Measurements from ENCODE around the gene STIL.
"Not testable (repeated sequence)": the region's sequence is repeated elsewhere in the genome, so short reads cannot be mapped to it uniquely, and the experiment has no call there.

STIL gene

DNA sequence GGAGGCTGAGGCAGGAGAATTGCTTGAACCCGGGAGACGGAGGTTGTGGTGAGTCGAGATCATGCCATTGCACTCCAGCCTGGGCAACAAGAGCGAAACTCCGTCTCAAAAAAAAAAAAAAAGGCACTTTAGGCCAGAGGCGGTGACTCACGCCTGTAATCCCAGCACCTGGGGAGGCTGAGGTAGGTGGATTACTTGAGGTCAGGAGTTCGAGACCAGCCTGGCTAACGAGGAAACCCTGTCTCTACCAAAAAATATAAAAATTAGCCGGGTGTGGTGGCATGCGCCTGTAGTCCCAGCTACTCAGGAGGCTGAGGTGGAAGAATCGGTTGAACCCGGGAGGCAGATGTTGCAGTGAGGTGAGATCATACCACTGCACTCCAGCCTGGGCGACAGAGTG, 6.0 kb upstream of the STIL start:
- DNase-seq (ENCODE audit: low read depth in 2 of 2) = not testable (repeated sequence)

DNA sequence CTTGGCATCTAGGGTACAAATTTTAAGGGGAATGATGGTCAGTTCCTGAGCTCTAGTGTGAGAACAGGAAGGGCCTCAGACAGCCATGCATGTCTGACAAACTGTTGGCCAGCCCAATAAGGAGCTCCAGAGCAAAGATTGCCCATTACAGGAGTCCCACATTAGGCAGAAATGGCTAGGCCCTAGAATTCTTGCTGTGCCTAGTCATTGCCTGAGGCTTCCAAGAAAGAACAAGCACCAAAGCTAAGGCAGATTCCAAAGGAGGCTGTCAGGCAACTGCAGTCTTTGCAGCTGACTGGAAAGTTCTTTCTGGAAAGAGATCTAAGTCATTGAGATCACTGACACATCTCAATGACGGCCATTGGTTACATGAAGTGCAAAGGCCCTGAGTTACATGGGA, 3.9 kb upstream of the STIL start:
- no peak for DNase-seq (ENCODE audit: low read depth in 2 of 2)

DNA sequence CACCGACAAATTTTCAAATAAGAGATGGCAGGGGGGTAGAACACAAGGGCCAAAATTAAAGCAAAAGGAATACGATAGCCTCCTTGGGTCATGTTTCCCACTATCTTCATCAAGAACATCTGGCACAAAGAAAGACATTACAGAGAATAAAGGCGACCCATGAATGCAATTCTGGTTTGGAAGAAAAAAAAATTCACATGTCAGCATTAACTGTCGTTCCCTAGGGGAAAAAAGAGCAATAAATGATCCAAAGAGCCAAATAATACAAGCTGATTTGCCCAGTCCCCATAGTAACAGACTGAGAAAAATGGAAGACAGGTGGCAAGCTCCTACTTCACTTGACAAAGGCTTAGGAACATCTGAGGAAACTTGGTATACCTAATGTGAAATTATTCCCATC, 4.5 kb downstream of the STIL start:
- no peak for DNase-seq (ENCODE audit: low read depth in 2 of 2)

DNA sequence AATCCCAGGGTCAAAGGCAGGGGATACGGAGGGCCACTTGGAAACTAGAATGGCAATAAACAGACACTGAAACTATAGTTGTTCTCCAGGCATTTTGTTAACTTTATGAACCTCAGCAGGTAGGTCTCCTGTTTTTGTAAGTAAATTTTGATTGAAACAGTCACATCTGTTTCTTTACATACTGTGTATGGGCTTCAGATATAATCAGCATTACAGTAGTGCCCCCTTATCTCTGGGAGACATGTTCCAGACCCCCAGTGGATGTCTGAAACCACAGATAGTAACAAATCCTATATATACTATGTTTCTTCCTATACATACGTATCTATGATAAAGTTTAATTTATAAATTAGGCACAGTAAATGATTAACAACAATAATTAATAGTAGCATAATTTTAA, 11.5 kb downstream of the STIL start:
- no peak for DNase-seq (ENCODE audit: low read depth in 2 of 2)

DNA sequence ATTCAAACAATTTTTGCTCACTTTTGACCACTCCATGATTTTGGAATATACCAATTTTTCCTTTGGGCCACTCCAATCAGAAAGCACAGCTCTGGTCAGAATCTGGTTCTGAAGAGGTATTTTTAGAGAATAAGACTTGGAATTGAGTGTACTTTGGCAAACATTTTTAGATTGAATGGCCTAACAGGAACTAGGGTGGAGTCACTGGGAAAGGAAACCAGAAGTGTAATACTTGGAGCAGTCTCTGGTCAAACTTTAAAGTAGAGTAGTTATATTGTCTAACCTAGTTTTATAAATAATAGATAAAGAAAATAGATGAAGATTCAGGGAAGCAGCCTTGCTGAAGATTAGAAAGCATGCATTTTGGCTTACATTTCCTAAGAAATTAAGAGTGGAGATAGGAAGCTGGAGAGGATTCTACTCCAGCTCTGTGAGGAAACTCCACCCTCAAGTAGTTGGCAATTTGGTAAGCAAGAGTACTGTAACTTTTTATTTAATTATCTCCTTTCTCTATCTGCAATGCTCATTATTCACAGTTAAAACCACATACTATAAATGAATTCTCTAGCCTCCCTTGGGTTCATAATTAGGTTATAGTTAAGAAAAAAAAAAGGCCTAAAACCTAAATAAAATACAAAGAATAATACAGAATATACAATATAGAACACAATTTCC, 15.8 kb downstream of the STIL start:
- DNase-seq (ENCODE audit: low read depth in 2 of 2) = no peak

DNA sequence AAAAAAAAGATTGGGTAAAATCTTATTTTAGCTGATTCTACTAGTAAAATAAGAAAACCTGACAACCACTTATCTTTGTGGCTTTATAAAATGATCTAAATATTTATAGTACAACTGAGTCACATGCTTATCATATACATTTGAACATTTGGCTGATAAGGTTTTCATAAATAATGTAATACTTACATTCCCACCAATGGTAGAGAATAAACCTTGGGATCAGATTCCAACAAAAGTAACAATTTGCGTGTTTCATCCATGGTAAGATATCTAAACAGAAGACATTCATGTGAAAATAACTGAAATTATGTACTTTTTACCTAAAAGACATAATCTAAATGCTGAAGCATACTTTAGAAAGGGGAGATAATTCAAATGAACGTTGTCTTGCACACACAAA, 18.4 kb downstream of the STIL start:
- DNase-seq (ENCODE audit: low read depth in 2 of 2) = no peak

DNA sequence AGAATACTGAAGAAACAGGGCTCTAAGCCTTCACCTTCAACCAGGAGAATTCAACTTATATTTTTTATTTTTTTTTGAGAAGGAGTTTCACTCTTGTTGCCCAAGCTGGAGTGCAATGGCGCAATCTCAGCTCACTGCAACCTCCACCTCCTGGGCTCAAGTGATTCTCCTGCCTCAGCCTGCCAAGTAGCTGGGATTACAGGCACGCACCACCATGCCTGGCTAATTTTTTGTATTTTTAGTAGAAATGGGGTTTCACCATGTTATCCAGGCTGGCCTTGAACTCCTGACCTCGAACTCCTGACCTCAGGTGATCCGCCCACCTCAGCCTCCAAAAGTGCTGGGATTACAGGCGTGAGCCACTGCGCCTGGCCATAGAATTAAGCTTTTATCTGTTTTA, 19.1 kb downstream of the STIL start:
- DNase-seq (ENCODE audit: low read depth in 2 of 2) = not testable (repeated sequence)

DNA sequence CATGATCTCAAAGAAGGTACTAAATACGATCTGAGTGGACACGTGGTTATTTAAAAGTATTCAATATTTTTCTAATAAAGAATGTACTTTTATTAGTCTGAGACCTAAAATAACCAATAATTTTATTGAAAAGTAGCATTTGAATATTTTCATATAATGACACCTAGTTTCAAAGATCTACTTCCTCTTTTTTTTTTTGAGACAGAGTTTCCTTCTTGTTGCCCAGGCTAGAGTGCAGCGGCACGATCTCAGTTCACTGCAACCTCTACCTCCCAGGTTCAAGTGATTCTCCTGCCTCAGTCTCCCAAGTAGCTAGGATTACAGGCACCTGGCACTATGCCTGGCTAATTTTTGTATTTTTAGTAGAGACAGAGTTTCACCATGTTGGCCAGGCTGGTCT, 25.8 kb downstream of the STIL start:
- not testable (repeated sequence) for DNase-seq (ENCODE audit: low read depth in 2 of 2)

DNA sequence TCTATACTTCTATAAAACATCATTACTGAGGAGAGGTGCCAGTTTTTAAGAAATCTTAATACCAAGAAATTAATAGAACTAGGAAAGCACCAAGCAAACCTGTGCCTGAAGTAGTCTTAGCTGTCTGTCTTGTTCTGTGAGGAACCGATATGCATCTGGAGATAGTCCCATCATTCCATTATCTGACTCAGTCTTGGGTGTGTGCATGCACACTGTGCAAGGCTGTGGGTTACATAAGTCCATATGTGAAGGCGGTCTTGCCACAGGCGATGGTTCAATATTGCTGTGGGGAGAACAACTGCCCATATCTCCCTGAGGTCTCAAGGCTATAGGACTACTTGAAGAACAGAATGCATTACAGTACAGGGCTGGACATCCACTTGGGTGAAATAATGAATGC, 33.8 kb downstream of the STIL start:
- no peak for DNase-seq (ENCODE audit: low read depth in 2 of 2)

DNA sequence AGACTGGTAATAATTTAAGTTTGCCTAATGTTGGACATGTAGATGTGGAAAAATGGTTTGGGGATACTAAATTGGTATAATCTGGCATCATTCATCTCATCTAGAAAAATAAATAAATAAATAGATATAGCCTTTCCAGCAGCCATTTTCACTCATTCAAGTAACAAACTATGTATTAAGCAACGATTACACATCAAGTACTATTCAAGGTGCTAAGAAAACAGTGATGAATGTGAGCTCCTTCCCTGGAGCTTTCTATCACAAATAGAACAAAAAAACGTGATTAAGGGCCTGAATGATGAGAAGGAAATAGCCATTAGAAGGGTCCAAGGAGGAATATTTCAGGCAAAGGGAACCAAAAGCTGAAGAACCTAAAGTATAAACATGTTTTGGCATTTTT, 37.1 kb downstream of the STIL start:
- no peak for DNase-seq (ENCODE audit: low read depth in 2 of 2)

DNA sequence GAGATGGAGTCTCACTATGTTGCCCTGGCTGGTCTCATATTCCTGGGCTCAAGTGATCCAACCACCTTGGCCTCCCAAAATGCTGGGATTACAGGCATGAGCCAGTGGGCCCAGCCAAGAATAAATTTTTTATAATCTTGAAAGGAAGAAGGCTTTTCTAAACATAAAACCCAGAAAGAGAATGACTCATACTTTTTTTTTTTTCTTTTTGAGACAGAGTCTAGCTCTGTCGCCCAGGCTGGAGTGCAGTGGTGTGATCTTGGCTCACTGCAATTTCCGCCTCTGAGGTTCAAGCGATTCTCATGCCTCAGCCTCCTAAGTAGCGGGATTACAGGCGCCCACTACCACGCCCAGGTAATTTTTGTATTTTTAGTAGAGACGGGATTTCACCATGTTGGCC, 38.1 kb downstream of the STIL start:
- not testable (repeated sequence) for DNase-seq (ENCODE audit: low read depth in 2 of 2)

DNA sequence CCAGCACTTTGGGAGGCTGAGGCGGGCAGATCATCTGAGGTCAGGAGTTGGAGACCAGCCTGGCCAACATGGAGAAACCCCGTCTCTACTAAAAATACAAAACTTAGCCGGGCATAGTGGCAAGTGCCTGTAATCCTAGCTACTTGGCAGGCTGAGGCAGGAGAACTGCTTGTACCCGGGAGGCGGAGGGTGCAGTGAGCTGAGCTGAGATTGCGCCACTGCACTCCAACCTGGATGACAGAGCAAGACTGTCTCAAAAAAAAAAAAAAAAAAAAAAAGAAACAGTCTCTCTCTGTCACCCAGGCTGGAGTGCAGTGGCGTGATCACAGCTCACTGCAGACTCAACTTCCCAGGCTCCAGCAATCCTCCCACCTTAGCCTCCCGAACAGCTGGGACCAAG, 48.4 kb downstream of the STIL start:
- DNase-seq (ENCODE audit: low read depth in 2 of 2) = not testable (repeated sequence)

DNA sequence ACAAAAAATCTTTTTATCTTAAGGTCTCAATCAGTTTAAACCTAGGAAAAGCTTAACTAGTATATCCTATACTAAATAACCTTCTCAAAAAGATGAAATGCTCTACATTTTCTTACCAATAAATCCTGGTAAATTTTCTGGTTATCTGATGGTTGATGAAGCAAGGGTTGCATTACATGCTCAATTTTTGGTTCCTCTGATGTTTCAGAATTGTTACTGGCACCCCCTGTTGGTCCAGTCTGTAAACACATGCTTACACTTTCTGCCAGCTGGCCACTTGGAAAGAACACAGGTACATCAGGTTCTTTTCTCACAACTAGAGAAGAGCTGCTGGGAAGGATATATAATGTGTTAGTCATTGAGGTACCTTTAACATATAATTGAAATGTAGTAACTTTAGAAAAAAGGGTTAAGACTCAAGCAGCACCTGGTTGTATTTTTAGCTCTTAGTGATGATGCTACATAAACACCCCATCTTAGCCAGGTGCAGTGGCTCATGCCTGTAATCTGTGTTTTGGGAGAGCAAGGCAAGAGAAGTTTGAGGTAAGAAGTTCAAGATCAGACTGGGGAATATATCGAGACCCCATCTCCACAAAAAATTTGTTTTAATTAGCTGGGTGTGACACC, 51.0 kb downstream of the STIL start:
- DNase-seq (ENCODE audit: low read depth in 2 of 2) = peak in 1 of 2 donors; percentile 2

DNA sequence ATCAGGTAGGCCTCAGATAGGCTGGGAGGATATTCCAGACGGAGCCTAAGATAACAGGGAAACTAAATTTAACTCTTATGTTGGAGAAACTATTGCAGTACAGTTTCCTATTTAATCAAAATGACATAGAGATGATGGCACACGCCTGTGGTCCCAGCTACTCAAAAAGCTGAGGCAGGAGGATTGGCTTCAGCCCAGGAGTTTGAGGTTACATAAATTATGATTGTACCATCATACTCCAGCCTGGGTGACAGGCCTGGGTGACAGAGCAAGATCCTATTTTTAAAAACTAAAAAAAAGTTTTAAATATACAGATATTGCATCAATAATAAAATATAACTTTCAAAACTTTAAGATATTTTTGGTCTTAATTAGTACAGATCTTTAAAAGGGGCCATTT, 56.7 kb downstream of the STIL start:
- no peak for DNase-seq (ENCODE audit: low read depth in 2 of 2)

DNA sequence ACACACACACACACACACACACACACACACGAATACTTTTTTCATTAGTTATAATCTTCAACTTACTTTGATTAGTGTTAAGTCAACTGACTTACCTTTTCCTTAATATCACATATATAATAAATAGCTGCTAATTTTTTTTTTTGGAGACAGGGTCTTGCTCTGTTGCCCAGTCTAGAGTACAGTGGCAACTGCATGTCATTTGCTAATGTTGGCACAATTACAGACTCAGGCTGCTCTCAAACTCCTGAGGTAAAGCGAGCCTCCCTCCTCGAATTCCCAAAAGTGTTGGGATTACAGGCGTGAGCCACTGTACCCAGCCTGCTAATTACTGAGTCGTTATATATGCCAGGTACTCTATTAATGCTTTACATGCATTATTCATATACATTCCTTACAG, 61.2 kb downstream of the STIL start:
- DNase-seq (ENCODE audit: low read depth in 2 of 2) = no peak

DNA sequence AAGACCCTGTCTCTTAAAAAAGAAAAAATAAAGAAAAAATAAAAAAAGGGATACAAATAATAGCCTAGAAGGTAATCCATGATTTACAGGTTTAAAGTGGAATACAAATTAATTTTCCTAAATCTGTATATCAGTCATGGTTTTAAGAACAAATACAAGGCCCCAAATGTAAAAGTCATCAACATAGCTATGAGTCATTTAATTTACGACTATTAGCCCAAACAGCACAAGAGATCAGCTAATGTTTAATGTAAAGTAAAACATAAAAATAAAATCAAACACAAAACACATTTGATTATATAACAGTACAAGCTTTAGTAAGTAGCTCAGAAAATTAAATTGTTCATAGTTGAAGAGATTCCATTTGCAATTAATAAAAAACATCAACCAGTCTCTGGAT, 61.6 kb downstream of the STIL start:
- DNase-seq (ENCODE audit: low read depth in 2 of 2) = no peak

DNA sequence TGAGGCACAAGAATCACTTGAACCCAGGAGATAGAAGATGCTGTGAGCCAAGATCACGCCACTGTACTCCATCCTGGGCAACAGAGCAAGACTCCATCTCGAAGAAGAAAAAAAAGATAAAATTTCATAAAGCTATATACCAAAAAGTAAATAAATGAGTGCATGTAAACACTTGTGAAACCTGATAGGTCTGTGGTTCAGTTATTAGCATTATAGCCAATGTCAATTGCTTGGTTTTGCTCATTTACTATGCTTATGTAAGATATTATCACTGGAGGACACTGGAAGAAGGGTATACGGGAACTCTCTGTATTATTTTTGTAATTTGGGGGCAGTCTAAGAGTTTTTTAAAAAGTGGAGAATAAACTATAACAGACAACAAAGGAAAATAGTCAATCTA, 64.2 kb downstream of the STIL start:
- DNase-seq (ENCODE audit: low read depth in 2 of 2) = no peak

DNA sequence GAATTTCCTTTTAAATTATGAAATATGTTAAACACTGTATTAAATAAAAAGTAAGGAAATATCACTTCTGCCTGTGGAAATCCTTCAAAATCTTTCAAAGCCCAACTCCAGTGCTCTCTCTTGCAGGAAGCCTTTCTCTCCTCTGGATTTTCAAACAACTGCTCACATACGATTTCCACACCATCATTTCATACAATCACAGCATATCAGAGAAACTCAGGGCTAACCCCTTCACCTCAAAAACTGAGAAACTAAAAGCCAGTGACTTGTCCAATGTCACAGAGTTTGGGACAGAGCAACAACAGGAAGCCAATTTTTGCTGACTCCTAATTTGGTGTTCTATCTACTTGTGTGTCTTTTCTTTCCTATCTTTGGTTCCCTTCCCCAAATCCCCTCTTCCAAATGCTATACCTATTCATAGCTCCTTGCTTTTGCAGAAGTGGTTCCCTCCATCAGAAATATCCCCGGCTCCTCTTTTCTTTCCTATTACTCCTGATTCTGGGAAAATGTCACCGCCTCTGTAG, 69.5 kb downstream of the STIL start:
- DNase-seq (ENCODE audit: low read depth in 2 of 2) = no peak

DNA sequence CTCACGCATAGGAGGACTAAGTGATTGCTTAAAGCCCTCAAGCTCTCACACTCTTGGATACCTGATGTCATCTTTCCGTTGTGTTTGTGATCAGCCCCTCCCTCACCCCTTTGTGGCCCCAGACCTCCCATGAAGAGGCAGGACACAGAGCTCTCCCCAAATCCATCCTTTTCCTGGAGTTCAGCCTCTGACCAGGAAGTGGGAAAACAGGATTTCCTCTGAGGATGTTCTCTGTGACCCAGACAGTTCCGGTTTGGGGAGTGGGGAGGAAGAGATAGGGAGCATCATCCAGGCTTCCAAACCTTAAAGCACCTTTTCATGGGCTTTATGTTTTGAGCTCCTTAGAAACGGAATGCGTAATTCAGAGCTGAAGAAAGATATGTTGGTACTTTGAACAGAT, 70.0 kb downstream of the STIL start:
- DNase-seq (ENCODE audit: low read depth in 2 of 2) = no peak

DNA sequence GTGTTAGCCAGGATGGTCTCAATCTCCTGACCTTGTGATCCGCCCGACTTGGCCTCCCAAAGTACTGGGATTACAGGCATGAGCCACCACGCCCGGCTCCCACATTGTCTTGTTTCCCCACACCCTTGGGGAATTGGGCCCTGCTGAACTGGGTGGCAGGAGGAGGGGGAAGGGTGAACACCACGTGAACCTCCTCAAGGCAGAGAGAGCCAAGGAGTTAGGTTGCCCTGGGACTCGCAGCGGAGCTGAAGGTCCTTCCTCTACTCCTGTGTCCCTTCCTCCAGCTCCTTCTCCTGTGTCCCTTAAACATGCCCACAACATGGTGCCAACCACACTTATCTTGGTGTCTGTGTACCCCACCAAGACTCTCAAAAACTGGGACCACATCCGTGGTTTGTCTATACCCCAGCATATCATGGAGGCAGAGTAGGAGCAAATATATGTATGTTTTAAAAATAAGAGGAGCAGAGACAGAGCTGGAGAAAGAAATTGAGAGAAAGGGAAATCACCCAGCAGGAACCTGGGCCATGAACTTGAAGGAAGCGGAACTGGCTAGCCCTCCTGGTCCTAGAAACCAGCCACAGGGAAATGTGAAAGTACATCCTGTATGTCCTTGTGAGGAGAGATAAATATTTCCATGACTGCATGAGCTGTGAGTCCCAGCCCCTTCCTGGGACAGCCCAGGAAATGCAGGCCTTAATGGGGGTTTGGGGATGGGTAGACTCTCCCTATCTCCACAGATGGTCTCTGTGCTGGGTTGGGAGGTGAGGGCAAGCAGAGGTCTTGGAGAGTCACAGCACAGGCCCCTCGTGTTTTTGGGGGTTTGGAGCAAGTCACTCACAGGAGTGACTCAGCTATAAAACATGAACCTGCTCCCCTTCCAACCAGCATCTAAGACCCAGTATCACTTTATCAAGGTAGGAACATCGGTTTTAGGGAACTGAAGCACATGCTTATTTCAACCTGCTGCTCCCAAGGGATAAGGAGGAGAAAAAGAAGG, 72.5 kb downstream of the STIL start:
- DNase-seq (ENCODE audit: low read depth in 2 of 2) = no peak

DNA sequence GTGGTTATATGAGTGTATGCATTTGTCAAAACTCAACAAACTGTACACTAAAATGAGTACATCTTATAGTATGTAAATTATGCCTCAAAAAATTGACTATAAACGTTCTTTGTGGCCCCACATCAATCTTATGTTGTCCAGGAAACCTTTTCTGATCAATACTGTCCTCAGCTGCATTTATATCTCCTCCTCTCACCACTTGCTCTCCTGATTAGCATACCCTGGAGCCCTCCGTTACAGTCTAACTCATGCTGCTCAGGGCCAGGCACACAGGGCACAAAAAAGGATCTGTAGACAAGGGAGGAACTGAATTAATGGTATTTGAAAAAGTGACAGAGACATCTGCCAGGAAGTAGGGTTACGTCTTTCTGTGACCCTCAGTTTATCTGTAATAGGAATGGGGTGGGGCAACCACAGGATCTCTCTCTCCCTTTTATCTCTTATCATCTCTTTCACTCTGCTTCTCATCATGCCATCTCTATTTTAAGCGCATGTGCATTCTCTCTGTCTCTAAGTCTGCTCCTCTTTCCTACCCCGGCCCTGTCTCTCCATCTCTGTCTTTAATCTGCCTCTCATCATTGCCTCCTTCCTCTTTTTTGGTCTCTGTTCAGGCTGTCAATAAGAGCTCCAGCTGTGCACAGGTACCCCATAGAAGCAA, 74.9 kb downstream of the STIL start:
- DNase-seq (ENCODE audit: low read depth in 2 of 2) = no peak

DNA sequence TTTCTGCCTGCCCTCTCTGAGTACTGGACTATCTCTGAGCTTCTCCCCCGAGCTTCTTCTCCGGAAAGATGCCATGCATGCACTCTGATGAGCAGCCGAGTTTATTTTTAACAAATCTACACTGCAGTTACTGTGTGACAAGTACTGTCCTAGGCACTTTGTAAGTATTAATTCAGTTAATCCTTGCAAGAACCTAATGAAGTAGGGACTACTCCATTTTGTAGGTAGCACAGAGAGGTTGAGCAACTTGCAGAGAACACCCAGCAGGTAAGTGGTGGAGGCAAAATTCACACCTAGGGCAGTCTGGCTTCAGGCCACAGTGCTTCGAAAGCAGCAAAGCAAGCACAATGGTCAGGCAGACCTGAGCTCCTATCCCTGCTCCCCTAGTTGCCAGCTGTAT, 78.1 kb downstream of the STIL start:
- DNase-seq (ENCODE audit: low read depth in 2 of 2) = no peak
